Measurements from ENCODE around the gene TDRD15.
"Not testable (repeated sequence)": the region's sequence is repeated elsewhere in the genome, so short reads cannot be mapped to it uniquely, and the experiment has no call there.

TDRD15 gene

GRCh38 chr2:21123473-21124393 lies at the start of gene TDRD15:
TDRD15 (plus strand) TSS chr2:21123968; CDS start chr2:21137468, 13,500 bp downstream.
- Histone ChIP-seq H3K27ac (no peak within 1 kb of the TSS), H3K4me3 (no peak within 1 kb of the TSS)

GRCh38 chr2:21078296-21078695 lies 45.5 kb upstream of the TDRD15 start:
- H3K27ac ChIP-seq: no peak overlapping the region
- no peak overlapping the region for H3K4me3 ChIP-seq

DNA sequence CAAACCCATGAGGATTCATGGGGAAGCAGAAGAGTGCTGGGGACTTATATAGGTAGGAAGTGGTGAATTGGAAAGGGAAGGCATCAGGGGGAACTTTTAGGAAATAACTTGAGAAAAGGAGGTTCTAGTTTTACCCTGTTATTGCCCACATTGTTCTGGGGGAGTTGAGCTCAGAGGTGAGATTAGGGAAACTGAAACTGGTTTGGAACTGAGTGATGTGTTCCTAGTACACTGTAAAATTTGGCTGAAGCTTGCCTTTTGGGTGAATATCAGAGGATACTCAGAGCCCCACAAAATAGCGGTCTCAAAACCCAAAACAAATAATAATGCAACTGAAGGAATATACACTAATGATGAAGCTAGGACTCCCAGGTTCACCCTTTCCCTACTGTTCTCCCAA lies 40.3 kb upstream of the TDRD15 start:
- H3K27ac ChIP-seq: no peak overlapping the region
- no peak overlapping the region for H3K4me3 ChIP-seq

DNA sequence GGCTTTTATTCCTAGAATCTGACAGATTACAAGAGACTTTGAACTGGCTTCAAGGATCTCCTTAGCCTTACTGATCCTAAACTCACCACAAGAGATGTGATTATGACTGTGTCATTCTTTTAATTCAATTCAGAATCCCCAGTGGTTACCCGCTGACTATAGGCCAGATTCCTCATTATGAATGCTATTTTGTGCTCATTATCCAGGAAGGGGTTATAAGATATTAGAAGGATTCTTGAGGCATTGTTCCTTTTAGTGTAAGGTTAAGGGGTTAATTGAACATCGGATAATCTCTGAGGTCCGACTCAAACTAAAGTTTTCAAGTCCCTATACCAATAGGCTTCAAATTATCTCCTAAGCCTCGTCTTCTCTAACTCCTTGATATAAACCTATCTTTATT lies 39.4 kb upstream of the TDRD15 start:
- H3K27ac ChIP-seq: no peak overlapping the region
- no peak overlapping the region for H3K4me3 ChIP-seq

- Histone ChIP-seq H3K4me3 (no peak overlapping the region), H3K27ac (no peak overlapping the region)
Observed at GRCh38 chr2:21092308-21092869, 31.4 kb upstream of the TDRD15 start.

DNA sequence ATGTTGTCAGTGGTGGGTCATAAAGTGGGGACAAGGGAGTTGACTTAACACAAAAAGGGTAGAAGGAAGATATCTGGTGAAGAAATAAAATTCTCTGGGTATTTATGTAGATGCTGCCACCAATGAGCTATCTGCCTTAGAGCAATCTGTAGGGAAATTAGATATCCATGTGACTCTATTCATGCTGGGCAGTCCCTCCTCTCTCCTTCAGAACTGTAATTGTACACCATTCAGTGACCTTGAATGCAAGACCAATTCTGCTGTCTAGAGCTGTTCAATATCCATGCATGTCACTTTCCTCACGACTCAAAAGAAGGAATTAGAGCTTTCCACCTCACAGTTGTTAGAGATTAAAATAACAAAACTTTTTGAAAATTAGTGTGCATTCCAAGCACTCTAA lies 28.6 kb upstream of the TDRD15 start:
- Histone ChIP-seq H3K27ac (no peak overlapping the region), H3K4me3 (no peak overlapping the region)

- no peak overlapping the region for H3K4me3 ChIP-seq
- no peak overlapping the region for H3K27ac ChIP-seq
Observed at GRCh38 chr2:21095714-21096113, 28.1 kb upstream of the TDRD15 start.

- Histone ChIP-seq H3K4me3 (no peak overlapping the region), H3K27ac (no peak overlapping the region)
Observed at GRCh38 chr2:21096458-21096857, 27.3 kb upstream of the TDRD15 start.

DNA sequence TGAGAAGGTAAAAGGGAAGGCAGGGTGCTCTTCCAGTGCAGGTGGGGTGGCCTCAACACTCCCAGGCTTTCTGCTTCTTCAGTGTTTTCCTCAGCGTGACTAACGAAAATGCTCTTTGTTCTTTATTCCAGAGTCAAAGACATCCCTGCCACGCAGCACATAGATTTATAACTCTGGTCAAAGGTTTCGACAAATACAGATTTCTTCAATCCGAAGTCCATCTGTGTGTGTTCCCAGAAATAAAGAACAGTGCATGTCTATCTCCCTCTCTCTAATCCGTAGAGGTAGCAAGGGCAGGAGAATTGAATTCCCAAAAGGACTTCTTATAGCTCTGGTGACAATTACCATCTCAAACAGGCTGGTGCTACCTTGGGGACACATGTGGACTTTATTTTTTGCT lies 26.4 kb upstream of the TDRD15 start:
- Histone ChIP-seq H3K4me3 (no peak overlapping the region), H3K27ac (no peak overlapping the region)

DNA sequence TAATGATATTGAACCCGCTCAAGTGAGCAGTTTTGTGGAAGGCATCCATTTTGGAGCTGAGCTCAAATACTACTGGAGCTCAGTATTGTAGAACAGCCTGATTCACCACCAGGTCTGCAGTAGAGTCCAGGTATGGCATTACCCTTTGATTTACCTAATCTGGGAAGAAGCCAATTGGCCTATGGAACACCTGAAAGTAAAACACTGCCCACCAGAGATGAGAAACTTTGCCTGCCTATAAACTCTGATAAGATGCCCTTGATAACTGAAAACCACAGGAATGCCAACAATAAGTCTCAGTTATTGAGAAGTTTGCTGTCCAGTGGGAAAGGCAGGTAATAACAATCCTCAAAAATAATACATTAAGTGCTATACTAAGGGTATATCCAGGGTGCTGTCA lies 25.5 kb upstream of the TDRD15 start:
- H3K27ac ChIP-seq: no peak overlapping the region
- H3K4me3 ChIP-seq: no peak overlapping the region

DNA sequence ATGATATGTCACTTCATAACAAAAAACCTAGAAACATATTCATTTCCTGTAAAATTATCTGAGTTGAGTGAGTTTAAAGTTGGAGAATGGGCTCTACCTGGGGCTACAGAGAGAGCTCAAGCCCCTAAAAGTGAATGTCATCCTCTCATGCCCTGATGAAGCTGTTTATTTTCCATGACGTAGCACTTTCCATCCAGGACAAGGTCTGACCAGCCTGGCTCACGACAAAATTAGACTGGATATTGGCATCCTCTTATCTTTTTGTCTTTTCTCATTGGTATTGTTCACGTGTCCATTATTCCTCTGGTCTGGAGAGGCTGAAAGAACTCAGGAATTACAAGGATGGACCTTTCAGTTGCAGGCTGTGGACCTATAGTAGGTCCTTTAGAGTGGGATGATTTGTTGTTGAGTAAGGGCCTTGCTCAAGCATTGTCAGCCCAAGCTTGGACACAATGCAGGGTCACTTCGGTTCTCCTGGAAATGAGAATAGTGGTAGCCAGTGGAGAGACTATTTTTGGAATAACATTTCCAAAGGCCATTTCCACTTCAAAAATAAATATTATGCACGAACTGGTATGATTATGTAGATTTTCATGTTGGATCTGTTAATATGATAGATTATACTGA lies 24.4 kb upstream of the TDRD15 start:
- H3K27ac ChIP-seq: no peak overlapping the region
- no peak overlapping the region for H3K4me3 ChIP-seq

GRCh38 chr2:21101514-21102155 lies 22.1 kb upstream of the TDRD15 start:
- not testable (repeated sequence) for H3K4me3 ChIP-seq

DNA sequence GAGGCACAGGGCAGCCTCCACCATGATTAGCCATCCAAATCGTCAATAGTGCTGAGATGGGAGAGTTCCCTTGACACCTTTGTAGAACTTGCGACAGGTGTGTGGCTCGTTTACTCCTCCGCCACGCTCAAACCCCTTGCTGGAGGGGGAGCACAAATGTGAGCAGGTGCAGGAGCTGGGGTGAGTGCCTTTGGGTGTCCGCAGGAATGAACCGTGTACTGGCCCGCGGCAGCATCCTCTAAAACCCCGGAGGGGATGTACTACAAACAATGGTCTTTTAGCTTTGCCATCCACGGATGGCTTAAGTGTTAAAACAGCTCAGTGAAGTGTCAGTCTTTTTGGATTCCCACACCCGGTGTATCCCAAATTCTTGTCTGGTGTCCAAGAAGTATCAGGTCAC lies 21.4 kb upstream of the TDRD15 start:
- no peak overlapping the region for H3K27ac ChIP-seq
- H3K4me3 ChIP-seq: no peak overlapping the region

More at GRCh38 chr2:21101514-21102155, 22.1 kb upstream of the TDRD15 start:
- H3K27ac ChIP-seq: not testable (repeated sequence)

- no peak overlapping the region for H3K27ac ChIP-seq
- no peak overlapping the region for H3K4me3 ChIP-seq
Observed at GRCh38 chr2:21103274-21103891, 20.4 kb upstream of the TDRD15 start.

DNA sequence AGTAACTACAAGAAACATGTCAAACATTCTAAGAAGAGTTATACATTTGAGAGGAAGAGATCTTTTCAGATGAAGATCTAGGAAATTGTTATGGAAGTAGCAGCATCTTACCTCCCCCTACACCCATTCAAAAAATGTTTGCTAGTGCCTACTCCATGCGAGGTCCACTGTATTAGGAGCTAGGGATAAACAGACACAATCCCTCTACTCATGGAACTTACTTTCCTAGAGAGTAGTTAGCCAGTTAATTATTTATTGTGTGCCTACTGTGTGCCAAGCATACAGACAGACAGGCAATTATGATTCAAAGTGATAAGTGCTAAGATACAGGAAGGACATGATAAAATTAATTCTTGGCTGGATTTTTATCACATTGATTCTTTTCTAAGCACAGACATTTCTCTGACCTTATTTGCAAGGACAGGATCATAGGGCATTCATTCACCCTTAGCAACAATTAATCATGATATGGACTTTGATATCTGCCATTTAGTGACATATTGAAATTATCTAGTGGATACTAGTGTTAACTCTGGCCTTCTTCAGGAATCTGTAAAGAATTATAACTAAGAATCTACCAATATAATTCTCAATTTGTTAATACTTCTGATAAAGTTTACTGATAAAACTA lies 19.6 kb upstream of the TDRD15 start:
- Histone ChIP-seq H3K4me3 (no peak overlapping the region), H3K27ac (no peak overlapping the region)

- H3K4me3 ChIP-seq: no peak overlapping the region
- no peak overlapping the region for H3K27ac ChIP-seq
Observed at GRCh38 chr2:21111012-21111411, 12.8 kb upstream of the TDRD15 start.

- H3K27ac ChIP-seq: no peak overlapping the region
- no peak overlapping the region for H3K4me3 ChIP-seq
Observed at GRCh38 chr2:21117688-21118087, 6.1 kb upstream of the TDRD15 start.

DNA sequence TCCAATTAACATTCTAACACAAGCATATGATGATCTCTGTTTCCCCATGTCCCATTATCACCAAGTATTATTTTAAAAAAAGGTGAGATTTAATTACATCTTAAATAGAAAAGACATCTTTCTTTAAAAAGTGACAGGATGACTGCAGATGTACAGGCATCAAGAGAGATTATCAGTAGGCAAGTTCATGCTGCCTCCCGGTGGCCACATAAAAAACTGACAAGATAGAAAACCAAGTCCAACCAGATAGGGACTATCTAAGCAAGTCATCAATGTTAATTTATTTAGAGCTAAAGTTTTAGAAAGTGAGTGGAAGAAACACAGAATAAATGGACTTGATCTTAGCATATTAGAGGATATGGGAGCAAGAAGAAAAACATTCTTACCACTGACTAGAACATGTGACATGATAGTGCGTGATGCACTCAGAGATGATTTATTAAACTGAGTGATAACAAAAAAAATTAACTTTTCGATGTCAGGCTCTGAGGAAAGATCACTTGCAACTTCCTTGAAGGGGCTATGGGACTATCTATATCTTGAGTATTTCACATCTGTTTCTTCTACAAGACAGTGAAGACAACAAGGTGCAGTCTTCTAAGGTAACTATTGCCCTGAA lies 5.4 kb upstream of the TDRD15 start:
- H3K4me3 ChIP-seq: no peak overlapping the region

GRCh38 chr2:21131861-21132260 lies 8.1 kb downstream of the TDRD15 start:
- H3K27ac ChIP-seq: no peak overlapping the region
- no peak overlapping the region for H3K4me3 ChIP-seq

More for the DNA sequence above, 5.4 kb upstream of the TDRD15 start:
- H3K27ac ChIP-seq: no peak overlapping the region
